Smooth muscle cell (in vitro differentiated cells): ENCODE results near the gene TIMP3. TPM values are rescaled to one million over a fixed set of nuclear protein-coding genes. Genes with fewer than 3 reads are reported as not detected.

ENCODE experiments used
- DNase-seq: peaks from one replicate; lab custom pipeline; 2025; ENCODE audit not compliant: unreplicated experiment; lab: John Stamatoyannopoulos, UW
- H2AFZ ChIP-seq: fragments of 200-600 bp; sonication (generic); 2 replicates; pipeline ENCODE4 v1.6.0; 2016; ENCODE audit warnings: antibody characterized with exemption, low read depth, mild to moderate bottlenecking
- H3F3A ChIP-seq: fragments of 200-600 bp; sonication (generic); 2 replicates; pipeline ENCODE4 v1.6.0; 2017; ENCODE audit warnings: antibody characterized with exemption, low read depth
- H3K27ac ChIP-seq: fragments of 200-600 bp; sonication (generic); 2 replicates; pipeline ENCODE4 v1.5.1; 2016; ENCODE audit warnings: low read depth, mild to moderate bottlenecking
- H3K27me3 ChIP-seq: fragments of 200-600 bp; sonication (generic); 2 replicates; pipeline ENCODE4 v1.6.1; 2016; ENCODE audit warnings: low read depth, mild to moderate bottlenecking
- H3K36me3 ChIP-seq: fragments of 200-600 bp; sonication (generic); 2 replicates; pipeline ENCODE4 v1.5.1; 2016; ENCODE audit warnings: low read depth
- H3K4me1 ChIP-seq: fragments of 200-600 bp; sonication (generic); 2 replicates; pipeline ENCODE4 v1.5.1; 2016; ENCODE audit warnings: low read depth
- H3K4me2 ChIP-seq: fragments of 200-600 bp; sonication (generic); 2 replicates; pipeline ENCODE4 v1.6.0; 2016; ENCODE audit warnings: mild to moderate bottlenecking
- H3K4me3 ChIP-seq: fragments of 200-600 bp; sonication (generic); 2 replicates; pipeline ENCODE4 v1.5.1; 2016; ENCODE audit warnings: mild to moderate bottlenecking
- H3K79me2 ChIP-seq: fragments of 200-600 bp; sonication (generic); 2 replicates; pipeline ENCODE4 v1.6.0; 2016; ENCODE audit warnings: low read depth, mild to moderate bottlenecking
- H3K9ac ChIP-seq: fragments of 200-600 bp; sonication (generic); 2 replicates; pipeline ENCODE4 v1.6.0; 2016; ENCODE audit warnings: low read depth
- H3K9me3 ChIP-seq: fragments of 200-600 bp; sonication (generic); replicated peaks from 2 replicates; pipeline ENCODE4 v1.5.1; 2016; ENCODE audit warnings: low read depth
- H4K20me1 ChIP-seq: fragments of 200-600 bp; sonication (generic); 2 replicates; pipeline ENCODE4 v1.6.0; 2016; ENCODE audit warnings: low read depth
- WGBS: methylation state at CpG from one replicate; pipeline ENCODE4 v1.1.7; 2016; ENCODE audit warnings: low lambda C conversion rate; 5-methylcytosine and 5-hydroxymethylcytosine counted together
- polyA plus RNA-seq: library from polyadenylated mRNA; unstranded; fragments of >200 nt; fragmentation: Nextera tagmentation; extraction: Ambion mirVana; gene quantifications from 2 replicates; pipeline ENCODE4 v1.2.1, GENCODE V29; 2016
- total RNA-seq: library from RNA; depleted of rRNA; stranded (reverse); fragments of >200 nt; gene quantifications from 2 replicates; pipeline ENCODE4 v1.2.3, GENCODE V29; 2014
- TF ChIP-seq, protein P1 (sequence below): fragments of 200-600 bp; sonication (generic); IDR thresholded peaks from 2 replicates; pipeline ENCODE4 v1.5.1; 2017; ENCODE audit warnings: borderline replicate concordance, mild to moderate bottlenecking, antibody characterized with exemption; ENCODE audit not compliant: insufficient read depth, poor library complexity, severe bottlenecking

TIMP3 gene
- total and polyA plus RNA-seq, 2 experiments from 2014 or later = 3,210 to 3,942 TPM

DNA sequence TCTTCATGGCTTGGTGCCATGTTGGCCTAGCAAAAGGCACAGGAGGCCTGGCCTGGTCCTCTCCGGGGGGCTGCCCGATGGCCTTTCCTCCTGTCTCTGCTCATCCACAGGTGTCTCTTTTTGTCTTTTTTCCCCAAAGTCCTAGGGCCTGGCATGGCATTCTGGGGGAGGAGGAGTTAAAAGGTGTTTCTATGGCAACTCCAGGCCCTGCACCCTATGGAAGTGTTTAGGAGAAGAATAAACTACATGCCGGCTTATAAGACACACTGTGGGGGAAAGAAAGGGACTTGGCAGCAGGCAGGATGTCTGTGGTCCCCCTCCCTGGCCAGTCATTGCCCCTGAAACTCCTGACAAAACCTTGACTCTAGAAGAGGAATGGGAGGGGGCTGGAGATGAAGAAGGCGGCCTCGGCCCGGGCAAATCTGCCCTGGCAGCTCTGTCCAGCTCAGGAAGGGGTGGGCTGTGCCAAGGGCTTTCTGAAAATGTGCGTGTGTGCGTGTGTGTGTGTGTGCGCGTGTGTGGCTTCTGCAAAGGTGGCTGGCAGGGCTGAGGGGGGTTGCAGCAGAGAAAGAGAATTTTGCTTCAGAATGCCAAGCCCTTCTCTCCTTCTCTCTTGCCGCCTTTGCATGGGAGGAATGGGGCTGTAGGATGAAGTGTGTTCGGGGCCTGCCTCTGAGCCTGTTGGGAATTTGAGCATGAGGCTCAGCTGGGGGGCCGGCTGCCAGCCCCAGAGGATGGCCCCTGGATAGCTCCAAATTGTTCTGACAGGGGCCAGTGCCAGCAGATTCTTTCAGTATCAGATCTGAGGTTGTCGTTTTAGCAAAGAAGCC lies 3.2 kb downstream of the TIMP3 start:
- H3K9ac ChIP-seq = peak overlapping the region; percentile 94
- peaks cover 82% of the 10 kb centered on the region for H3F3A ChIP-seq
- peaks cover 18% of the 10 kb centered on the region for H3K4me1 ChIP-seq
- H3K9me3 ChIP-seq = no peaks in the 10 kb centered on the region
- 51% methylated on average over 12 of the region's 14 CpGs for WGBS
- H2AFZ ChIP-seq = no peak overlapping the region
- no peaks in the 10 kb centered on the region for H3K27me3 ChIP-seq
- H3K4me3 ChIP-seq = peak overlapping the region; percentile 92
- H4K20me1 ChIP-seq = peaks cover 81% of the 10 kb centered on the region
- TF ChIP-seq, protein P1, sequence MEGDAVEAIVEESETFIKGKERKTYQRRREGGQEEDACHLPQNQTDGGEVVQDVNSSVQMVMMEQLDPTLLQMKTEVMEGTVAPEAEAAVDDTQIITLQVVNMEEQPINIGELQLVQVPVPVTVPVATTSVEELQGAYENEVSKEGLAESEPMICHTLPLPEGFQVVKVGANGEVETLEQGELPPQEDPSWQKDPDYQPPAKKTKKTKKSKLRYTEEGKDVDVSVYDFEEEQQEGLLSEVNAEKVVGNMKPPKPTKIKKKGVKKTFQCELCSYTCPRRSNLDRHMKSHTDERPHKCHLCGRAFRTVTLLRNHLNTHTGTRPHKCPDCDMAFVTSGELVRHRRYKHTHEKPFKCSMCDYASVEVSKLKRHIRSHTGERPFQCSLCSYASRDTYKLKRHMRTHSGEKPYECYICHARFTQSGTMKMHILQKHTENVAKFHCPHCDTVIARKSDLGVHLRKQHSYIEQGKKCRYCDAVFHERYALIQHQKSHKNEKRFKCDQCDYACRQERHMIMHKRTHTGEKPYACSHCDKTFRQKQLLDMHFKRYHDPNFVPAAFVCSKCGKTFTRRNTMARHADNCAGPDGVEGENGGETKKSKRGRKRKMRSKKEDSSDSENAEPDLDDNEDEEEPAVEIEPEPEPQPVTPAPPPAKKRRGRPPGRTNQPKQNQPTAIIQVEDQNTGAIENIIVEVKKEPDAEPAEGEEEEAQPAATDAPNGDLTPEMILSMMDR = no peak
- DNase-seq = no peak
- H3K27ac ChIP-seq = peak overlapping the region; percentile 82
- H3K36me3 ChIP-seq = no peaks in the 10 kb centered on the region
- peak overlapping the region; percentile 94 for H3K4me2 ChIP-seq
- H3K79me2 ChIP-seq = peaks cover 95% of the 10 kb centered on the region

DNA sequence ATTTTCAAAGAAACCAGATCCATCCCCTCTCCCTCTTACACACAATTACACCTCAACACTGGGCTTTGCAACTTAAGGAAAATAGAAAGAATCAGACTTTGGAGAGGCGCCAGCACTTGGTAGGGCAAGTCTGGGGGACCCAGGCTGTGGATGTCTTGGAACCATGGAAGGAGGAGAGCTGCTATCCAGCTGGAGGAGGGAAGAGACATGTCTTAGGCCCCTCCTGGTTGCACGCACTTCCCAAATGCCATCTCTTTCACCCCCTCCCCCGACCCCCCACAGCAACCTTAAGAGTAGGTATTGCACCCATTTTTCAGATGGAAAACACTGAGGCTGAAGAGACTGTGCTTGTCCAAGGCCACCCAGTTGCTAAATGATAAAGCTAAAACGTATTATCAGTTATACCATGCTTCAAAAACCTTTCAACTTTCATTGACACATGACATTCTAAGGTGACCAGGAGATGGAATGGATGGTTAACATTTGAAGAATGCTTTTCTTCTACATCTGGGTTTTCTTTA lies 3.9 kb downstream of the TIMP3 start:
- peaks cover 22% of the 10 kb centered on the region for H3K4me1 ChIP-seq
- H3K4me3 ChIP-seq = peak overlapping the region; percentile 92
- peaks cover 82% of the 10 kb centered on the region for H3F3A ChIP-seq

DNA sequence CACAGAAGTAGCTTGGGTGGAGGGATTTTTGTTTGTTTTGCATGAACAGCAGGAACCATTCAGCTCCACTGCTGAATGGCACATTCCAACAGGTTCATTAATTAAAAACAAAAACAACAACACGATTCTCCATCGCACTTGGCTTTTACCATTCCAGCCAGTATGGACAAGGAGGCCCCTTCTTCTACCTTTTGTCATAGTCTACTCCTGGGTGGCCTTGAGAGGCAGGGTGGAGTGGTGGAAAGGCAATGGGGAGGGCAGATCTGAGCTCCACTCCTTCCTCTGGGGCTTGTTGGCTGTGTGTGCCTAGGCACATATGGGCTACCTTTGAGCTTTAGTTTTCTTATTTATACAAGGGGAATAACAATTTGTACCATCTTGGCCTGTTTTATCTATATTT lies 4.8 kb downstream of the TIMP3 start:
- 61% methylated on average over 2 of the region's 2 CpGs for WGBS
- Histone ChIP-seq H3K9ac (peak overlapping the region; percentile 94), H3K4me1 (peaks cover 26% of the 10 kb centered on the region), H2AFZ (no peak overlapping the region), H3F3A (peaks cover 86% of the 10 kb centered on the region), H3K36me3 (no peaks in the 10 kb centered on the region), H3K4me2 (peak overlapping the region; percentile 94), H3K79me2 (peaks cover 96% of the 10 kb centered on the region), H3K27me3 (no peaks in the 10 kb centered on the region), H4K20me1 (peaks cover 96% of the 10 kb centered on the region), H3K27ac (peak overlapping the region; percentile 82), H3K9me3 (no peaks in the 10 kb centered on the region), H3K4me3 (peak overlapping the region; percentile 92)
- TF ChIP-seq, protein P1 = no peak
- no peak for DNase-seq

More for the DNA sequence above, 3.9 kb downstream of the TIMP3 start:
- Histone ChIP-seq H3K27ac (peak overlapping the region; percentile 82), H2AFZ (no peak overlapping the region), H3K9me3 (no peaks in the 10 kb centered on the region), H4K20me1 (peaks cover 88% of the 10 kb centered on the region), H3K27me3 (no peaks in the 10 kb centered on the region), H3K79me2 (peaks cover 95% of the 10 kb centered on the region), H3K36me3 (no peaks in the 10 kb centered on the region), H3K9ac (peak overlapping the region; percentile 94), H3K4me2 (peak overlapping the region; percentile 94)
- no peak for DNase-seq
- TF ChIP-seq, protein P1 = no peak
- WGBS = 75% methylated on average over 4 of the region's 4 CpGs
